GM20431 (cell line): ENCODE data around the gene ZFP1.

ENCODE experiments used
- in situ Hi-C: fragments of 300-500 bp; cut with MseI, MboI; formaldehyde crosslinking; loops from one replicate; pipeline ENCODE4 v1.15.0; 2020; ENCODE audit warnings: low sequenced_read_pairs; ENCODE audit not compliant: unreplicated experiment

Gene ZFP1

DNA sequence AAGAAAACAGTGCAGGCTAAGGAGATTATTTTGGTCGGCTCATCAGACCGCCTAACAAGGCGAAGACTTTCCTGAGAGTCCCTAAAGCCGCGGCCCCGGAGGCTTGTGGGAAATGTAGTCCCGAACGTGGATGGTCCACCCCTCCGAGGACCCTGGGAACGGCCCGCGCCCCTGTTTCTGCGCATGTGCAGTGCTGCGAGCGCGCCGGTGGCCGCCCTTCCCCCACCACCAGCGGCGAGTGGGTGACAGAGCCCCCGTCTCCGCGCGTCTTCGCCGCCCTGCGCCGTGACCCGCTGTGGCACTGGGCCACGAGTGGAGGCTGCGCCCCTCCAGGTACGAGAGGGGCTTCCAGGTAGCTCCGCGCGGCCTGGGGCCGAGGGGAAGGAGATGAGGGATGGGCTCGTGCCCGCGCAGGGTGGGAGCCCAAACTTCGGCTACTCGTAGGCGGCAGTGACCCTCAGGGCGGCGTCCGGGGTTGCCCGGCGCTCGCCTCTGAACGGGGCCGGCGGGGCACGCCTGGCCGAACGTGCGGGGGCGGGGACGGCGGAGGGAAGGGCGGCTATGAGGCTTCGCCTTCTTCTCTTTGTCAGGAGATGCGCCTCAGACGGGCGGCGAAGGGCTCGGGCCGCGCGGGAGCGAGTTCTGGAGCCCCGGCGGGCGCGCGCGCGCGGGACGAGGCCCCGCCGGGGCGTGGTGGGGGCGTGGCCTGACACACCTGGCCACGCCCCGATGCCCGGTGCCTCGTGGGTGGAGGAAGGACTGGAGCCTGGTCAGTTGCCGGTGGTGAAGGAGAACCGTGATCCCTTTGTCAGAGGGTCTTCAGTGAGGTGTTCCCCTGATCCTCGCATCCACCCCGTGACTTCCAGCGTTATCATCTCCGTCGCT lies at the start of gene ZFP1:
ZFP1 (plus strand) TSS at position 214 of the 885 bp plus-strand sequence. CDS start 4,428 bp downstream, outside the sequence.
- in situ Hi-C loops, result no loop called here

GRCh38 chr16:75099075-75099667 lies 49.2 kb upstream of the ZFP1 start:
- in situ Hi-C loops, result no loop called here

- in situ Hi-C loops, result loop anchor here (10.0 kb wide), 1 partner anchor 105 kb away; the partner anchor contains the start of gene ZNRF1
Observed at GRCh38 chr16:75099738-75100602, 48.4 kb upstream of the ZFP1 start.

- in situ Hi-C loops, result loop anchor here (10.0 kb wide), 1 partner anchor 106 kb away; the partner anchor contains the start of gene ZNRF1
Observed at GRCh38 chr16:75100603-75100990, 47.7 kb upstream of the ZFP1 start.

DNA sequence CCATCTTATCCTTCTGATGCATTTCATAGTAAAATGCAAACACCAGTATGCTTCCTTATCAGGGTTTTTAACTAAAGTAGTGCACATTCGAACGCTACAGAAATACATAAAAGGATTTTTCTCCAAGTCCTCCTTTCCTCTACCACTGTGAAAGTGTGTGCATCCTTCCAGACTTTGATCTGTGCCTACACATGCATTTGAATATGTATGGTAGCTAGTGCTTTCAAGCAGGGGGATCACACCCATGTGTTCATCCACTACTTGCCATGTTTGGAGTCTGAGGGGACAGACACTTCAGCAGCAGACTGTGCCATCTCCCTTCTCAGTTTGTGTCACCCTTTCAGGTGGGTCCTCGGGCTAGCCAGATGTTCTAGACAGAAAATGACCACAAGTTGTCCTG lies 46.7 kb upstream of the ZFP1 start:
- in situ Hi-C loops, result loop anchor here (10.0 kb wide), 1 partner anchor 107 kb away; the partner anchor contains the start of gene ZNRF1

- in situ Hi-C loops, result loop anchor here (10.0 kb wide), 1 partner anchor 108 kb away; the partner anchor contains the start of gene ZNRF1
Observed at GRCh38 chr16:75102595-75102994, 45.7 kb upstream of the ZFP1 start.

DNA sequence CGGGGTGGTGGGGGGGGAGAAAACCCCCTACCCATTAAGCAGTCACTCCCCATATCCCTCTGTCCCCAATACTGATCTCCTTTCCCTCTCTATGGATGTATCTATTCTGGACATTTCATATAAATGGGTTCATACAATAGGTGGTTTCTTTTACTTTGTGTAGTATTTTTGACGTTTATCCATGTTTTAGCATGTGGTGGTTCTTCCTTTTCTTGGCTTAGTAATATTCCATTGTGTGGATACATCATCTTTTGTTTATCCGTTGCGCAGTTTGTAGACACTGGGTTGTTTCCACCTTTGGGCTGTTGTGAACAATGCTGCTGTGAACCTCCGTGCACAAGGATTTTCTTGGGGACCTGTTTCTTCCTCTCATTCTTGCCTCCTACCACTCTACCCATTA lies 44.3 kb upstream of the ZFP1 start:
- in situ Hi-C loops, result loop anchor here (10.0 kb wide), 1 partner anchor 109 kb away; the partner anchor contains the start of gene ZNRF1

- in situ Hi-C loops, result loop anchor here (10.0 kb wide), 1 partner anchor 110 kb away; the partner anchor contains the start of gene ZNRF1
Observed at GRCh38 chr16:75104836-75105235, 43.5 kb upstream of the ZFP1 start.

GRCh38 chr16:75105306-75106061 lies 42.8 kb upstream of the ZFP1 start:
- in situ Hi-C loops, result loop anchor here (10.0 kb wide), 1 partner anchor 111 kb away; the partner anchor contains the start of gene ZNRF1

GRCh38 chr16:75106351-75107274 lies 41.7 kb upstream of the ZFP1 start:
- in situ Hi-C loops, result loop anchor here (10.0 kb wide), 1 partner anchor 112 kb away; the partner anchor contains the start of gene ZNRF1

DNA sequence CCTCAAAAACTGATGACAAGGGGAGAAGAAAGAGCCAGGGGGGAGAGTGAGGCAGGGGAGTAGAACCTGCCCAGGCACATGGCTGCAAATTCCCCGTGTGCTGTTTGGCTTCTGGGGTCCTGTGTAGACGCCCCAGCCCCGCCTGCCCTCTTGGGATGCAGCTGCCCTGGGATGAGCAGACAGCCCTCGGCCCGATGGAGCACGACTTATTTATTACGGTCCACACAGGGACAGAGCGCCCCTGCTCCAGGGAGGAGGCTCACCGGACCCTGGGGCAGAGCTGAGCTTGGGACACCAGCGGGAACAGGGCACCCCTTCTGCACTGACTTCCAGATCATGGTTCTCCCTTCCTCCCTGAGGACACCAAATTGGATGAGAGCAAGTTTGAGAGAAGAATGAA lies 40.8 kb upstream of the ZFP1 start:
- in situ Hi-C loops, result loop anchor here (10.0 kb wide), 1 partner anchor 113 kb away; the partner anchor contains the start of gene ZNRF1

GRCh38 chr16:75108792-75109731 lies 39.3 kb upstream of the ZFP1 start:
- in situ Hi-C loops, result loop anchor here (10.0 kb wide), 1 partner anchor 114 kb away; the partner anchor contains the start of gene ZNRF1

DNA sequence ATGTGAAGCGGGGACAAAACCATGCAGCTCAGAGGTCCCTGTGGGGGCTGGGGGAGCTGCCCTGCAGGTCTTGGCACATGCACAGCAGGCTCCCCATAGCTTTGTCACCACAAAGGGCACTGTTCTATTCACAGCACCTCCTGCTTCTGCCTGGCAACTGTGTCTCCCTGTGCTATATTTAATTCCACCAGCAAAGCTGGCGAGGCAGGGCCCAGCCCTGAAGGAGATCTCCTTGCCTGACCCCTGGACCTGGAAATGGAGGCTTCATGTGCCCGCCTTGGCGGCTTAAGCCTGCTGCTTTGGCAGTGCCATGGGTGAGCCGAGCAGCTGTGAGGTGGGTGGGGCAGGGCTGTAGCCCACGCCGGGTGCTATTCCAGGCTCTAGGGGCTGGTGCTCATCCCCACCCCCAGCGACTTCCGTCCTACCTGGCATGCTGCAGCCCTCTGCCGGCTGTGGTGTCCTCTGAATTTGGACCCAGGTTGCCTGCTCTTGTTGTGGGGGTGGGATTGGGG lies 38.5 kb upstream of the ZFP1 start:
- in situ Hi-C loops, result loop anchor here (10.0 kb wide), 1 partner anchor 115 kb away; the partner anchor contains the start of gene ZNRF1

GRCh38 chr16:75110637-75111513 lies 37.4 kb upstream of the ZFP1 start:
- in situ Hi-C loops, result no loop called here

GRCh38 chr16:75111514-75111940 lies 36.8 kb upstream of the ZFP1 start:
- in situ Hi-C loops, result no loop called here
